ENCODE results near the gene ZHX3.

DNA sequence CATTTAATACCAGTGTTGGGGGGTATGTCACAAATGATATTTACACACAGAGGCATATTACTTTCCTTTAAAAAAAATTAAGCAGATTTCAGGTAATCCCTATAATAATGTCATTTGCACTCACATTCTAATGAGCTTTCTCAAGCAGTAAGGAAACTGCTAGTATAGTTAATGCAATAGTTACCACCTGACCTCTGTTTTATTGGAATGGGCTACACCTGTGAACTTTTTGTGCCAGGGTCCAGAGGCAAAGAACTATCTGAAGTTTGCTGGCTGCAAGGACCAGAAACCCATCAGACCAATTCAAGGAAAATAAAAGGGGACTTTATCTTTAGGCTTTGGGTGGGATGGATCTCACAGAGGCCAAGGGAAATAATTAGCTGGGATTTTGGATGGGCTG is 2.9 kb upstream of the ZHX3 start:
- TF ChIP-seq, protein P1, sequence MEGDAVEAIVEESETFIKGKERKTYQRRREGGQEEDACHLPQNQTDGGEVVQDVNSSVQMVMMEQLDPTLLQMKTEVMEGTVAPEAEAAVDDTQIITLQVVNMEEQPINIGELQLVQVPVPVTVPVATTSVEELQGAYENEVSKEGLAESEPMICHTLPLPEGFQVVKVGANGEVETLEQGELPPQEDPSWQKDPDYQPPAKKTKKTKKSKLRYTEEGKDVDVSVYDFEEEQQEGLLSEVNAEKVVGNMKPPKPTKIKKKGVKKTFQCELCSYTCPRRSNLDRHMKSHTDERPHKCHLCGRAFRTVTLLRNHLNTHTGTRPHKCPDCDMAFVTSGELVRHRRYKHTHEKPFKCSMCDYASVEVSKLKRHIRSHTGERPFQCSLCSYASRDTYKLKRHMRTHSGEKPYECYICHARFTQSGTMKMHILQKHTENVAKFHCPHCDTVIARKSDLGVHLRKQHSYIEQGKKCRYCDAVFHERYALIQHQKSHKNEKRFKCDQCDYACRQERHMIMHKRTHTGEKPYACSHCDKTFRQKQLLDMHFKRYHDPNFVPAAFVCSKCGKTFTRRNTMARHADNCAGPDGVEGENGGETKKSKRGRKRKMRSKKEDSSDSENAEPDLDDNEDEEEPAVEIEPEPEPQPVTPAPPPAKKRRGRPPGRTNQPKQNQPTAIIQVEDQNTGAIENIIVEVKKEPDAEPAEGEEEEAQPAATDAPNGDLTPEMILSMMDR (IDR thresholded peaks at IDR 0.05), result no peak
- TF ChIP-seq POLR2A (IDR thresholded peaks at IDR 0.05), result no peak

All from heart left ventricle (tissue), 13 donors.